Measurements from ENCODE around the gene NBL1.
"Not testable (repeated sequence)": the region's sequence is repeated elsewhere in the genome, so short reads cannot be mapped to it uniquely, and the experiment has no call there.

Gene NBL1

DNA sequence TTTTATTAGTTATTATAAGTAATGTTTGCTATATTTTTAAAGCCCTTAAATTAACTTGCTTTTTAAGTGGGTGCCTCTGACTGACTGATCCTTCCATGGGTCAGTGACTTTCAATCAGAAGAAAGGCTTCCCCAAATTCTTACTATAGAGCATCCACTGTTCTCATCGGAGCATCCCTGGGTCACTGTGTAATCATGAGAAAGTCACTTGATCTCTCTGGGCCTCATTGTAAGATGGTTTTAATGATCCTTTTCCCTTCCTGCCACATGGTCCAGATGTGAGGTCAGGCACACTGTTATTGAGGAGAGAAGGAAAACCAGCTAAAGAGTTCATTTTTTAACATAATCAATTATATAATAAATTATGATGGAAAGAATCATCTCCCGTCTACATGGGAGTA, 11.0 kb upstream of the NBL1 start:
- H3K36me3 Mint-ChIP-seq (ENCODE audit: low read depth) = peaks cover 3% of the 10 kb centered on the region
- H3K9me3 Mint-ChIP-seq = no peaks in the 10 kb centered on the region
- no peaks in the 10 kb centered on the region for H3K27me3 Mint-ChIP-seq (ENCODE audit: low read depth)
- no peak overlapping the region for H3K4me3 Mint-ChIP-seq
- H3K4me1 Mint-ChIP-seq (ENCODE audit: low read depth) = no peaks in the 10 kb centered on the region
- no peak overlapping the region for H3K27ac Mint-ChIP-seq

DNA sequence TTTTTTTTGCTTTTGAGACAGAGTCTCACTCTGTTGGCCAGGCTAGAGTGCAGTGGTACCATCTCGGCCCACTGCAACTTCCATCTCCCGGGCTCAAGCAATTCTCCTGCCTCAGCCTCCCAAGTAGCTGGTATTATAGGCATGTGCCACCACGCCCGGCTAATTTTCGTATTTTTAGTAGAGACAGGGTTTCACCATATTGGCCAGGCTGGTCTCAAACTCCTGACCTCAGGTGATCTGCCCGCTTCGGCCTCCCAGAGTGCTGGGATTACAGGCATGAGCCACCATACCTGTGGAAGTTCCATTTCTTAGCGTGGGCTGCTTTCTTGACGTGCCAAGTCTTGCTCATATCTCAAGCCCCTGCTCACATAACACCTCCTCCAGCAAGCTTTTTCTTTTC, 9.0 kb upstream of the NBL1 start:
- H3K4me1 Mint-ChIP-seq (ENCODE audit: low read depth); H3K27ac Mint-ChIP-seq; H3K4me3 Mint-ChIP-seq; H3K36me3 Mint-ChIP-seq (ENCODE audit: low read depth); H3K27me3 Mint-ChIP-seq (ENCODE audit: low read depth); H3K9me3 Mint-ChIP-seq: not testable (repeated sequence)

- Mint-ChIP-seq H3K27me3 (ENCODE audit: low read depth) (no peaks in the 10 kb centered on the region), H3K4me3 (no peak overlapping the region), H3K27ac (no peak overlapping the region), H3K36me3 (ENCODE audit: low read depth) (no peaks in the 10 kb centered on the region), H3K4me1 (ENCODE audit: low read depth) (no peaks in the 10 kb centered on the region), H3K9me3 (no peaks in the 10 kb centered on the region)
These were observed 8.5 kb upstream of the NBL1 start for GRCh38 chr1:19635646-19636045.

DNA sequence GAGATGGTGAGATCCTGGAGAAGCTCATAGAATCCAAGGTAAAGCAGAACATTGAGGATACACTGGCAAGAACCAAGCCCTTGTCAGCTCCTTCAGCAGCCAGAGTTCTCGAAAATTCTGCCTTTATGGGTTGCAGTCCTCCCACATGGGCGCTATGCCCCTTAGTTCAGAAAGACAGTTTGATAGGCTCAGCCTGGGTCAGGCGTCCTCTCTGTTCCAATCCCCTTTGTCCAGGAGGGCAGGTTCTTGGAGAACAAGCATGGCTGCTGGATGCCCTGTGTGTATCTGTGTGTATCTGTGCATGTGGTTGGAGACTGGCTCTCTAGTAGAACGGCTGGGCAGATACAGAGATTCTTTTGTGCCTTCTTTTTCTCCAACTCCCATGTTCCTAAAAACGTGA, 8.0 kb upstream of the NBL1 start:
- Mint-ChIP-seq H3K4me3 (no peak overlapping the region), H3K27ac (no peak overlapping the region), H3K27me3 (ENCODE audit: low read depth) (no peaks in the 10 kb centered on the region), H3K9me3 (no peaks in the 10 kb centered on the region), H3K36me3 (ENCODE audit: low read depth) (no peaks in the 10 kb centered on the region), H3K4me1 (ENCODE audit: low read depth) (no peaks in the 10 kb centered on the region)

- H3K36me3 Mint-ChIP-seq (ENCODE audit: low read depth); H3K27me3 Mint-ChIP-seq (ENCODE audit: low read depth); H3K4me3 Mint-ChIP-seq; H3K4me1 Mint-ChIP-seq (ENCODE audit: low read depth); H3K9me3 Mint-ChIP-seq; H3K27ac Mint-ChIP-seq: not testable (repeated sequence)
These were observed 7.4 kb upstream of the NBL1 start for GRCh38 chr1:19636749-19637148.

- Mint-ChIP-seq H3K27ac (no peak overlapping the region), H3K4me3 (no peak overlapping the region), H3K36me3 (ENCODE audit: low read depth) (no peaks in the 10 kb centered on the region), H3K27me3 (ENCODE audit: low read depth) (peaks cover 14% of the 10 kb centered on the region), H3K9me3 (no peaks in the 10 kb centered on the region), H3K4me1 (ENCODE audit: low read depth) (no peaks in the 10 kb centered on the region)
These were observed 6.5 kb upstream of the NBL1 start for GRCh38 chr1:19637606-19638005.

GRCh38 chr1:19639228-19639627, 4.9 kb upstream of the NBL1 start:
- not testable (repeated sequence) for H3K27ac Mint-ChIP-seq; H3K9me3 Mint-ChIP-seq; H3K36me3 Mint-ChIP-seq (ENCODE audit: low read depth); H3K4me3 Mint-ChIP-seq; H3K4me1 Mint-ChIP-seq (ENCODE audit: low read depth)
- H3K27me3 Mint-ChIP-seq (ENCODE audit: low read depth) = peaks cover 24% of the 10 kb centered on the region

- Mint-ChIP-seq H3K9me3 (no peaks in the 10 kb centered on the region), H3K27ac (no peak overlapping the region), H3K36me3 (ENCODE audit: low read depth) (no peaks in the 10 kb centered on the region), H3K4me3 (no peak overlapping the region), H3K4me1 (ENCODE audit: low read depth) (peaks cover 8% of the 10 kb centered on the region), H3K27me3 (ENCODE audit: low read depth) (peaks cover 24% of the 10 kb centered on the region)
These were observed 4.1 kb upstream of the NBL1 start for GRCh38 chr1:19639999-19640362.

GRCh38 chr1:19640363-19641316, 3.5 kb upstream of the NBL1 start:
- H3K9me3 Mint-ChIP-seq = no peaks in the 10 kb centered on the region
- peaks cover 8% of the 10 kb centered on the region for H3K4me1 Mint-ChIP-seq (ENCODE audit: low read depth)
- no peak overlapping the region for H3K27ac Mint-ChIP-seq
- H3K4me3 Mint-ChIP-seq = no peak overlapping the region
- H3K36me3 Mint-ChIP-seq (ENCODE audit: low read depth) = no peaks in the 10 kb centered on the region
- H3K27me3 Mint-ChIP-seq (ENCODE audit: low read depth) = peaks cover 24% of the 10 kb centered on the region

DNA sequence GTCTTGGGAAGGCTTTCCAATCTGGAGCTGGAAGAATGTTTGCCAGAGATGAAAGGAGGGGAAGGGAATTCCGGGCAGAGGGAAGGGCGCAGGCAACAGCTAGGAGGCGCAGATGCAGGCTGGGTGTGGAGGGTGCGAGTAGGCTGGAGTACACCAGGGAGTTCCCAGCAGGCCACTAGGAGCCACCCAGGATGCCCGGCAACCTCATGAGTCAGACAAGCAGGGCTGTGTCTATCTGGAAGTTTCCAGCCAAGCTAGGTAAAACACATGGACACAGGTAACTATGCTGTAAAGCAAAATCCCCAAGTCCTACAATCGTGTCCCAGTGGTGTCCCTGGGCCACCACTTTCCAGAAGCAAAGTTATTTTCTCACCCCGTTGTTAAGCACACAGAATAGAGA, 990 bp upstream of the NBL1 start:
- Mint-ChIP-seq H3K4me1 (ENCODE audit: low read depth) (peaks cover 31% of the 10 kb centered on the region), H3K4me3 (peak overlapping the region; percentile 80), H3K9me3 (no peaks in the 10 kb centered on the region), H3K36me3 (ENCODE audit: low read depth) (no peaks in the 10 kb centered on the region), H3K27ac (peak overlapping the region; percentile 57), H3K27me3 (ENCODE audit: low read depth) (peaks cover 24% of the 10 kb centered on the region)

DNA sequence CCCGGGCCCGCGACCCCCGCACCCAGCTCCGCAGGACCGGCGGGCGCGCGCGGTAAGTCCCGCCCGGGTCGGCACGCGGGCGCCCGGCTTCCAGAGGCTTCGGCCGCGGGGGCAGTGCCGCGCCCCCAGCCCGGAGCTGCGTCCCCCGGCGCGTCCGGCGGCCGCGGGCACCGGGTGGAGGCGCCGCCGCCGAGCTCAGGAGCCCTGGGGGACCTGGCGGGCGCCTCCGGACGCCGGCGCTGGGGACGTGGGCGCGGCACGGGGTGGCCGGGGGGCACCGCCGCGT, 227 bp downstream of the NBL1 start:
- Mint-ChIP-seq H3K9me3 (no peaks in the 10 kb centered on the region), H3K4me1 (ENCODE audit: low read depth) (peaks cover 31% of the 10 kb centered on the region), H3K36me3 (ENCODE audit: low read depth) (no peaks in the 10 kb centered on the region)

GRCh38 chr1:19644681-19645410, 735 bp downstream of the NBL1 start:
- H3K27ac Mint-ChIP-seq = peak overlapping the region; percentile 78
- H3K27me3 Mint-ChIP-seq (ENCODE audit: low read depth) = peaks cover 24% of the 10 kb centered on the region
- peak overlapping the region; percentile 91 for H3K4me3 Mint-ChIP-seq
- H3K4me1 Mint-ChIP-seq (ENCODE audit: low read depth) = peaks cover 31% of the 10 kb centered on the region
- no peaks in the 10 kb centered on the region for H3K9me3 Mint-ChIP-seq
- no peaks in the 10 kb centered on the region for H3K36me3 Mint-ChIP-seq (ENCODE audit: low read depth)

More for the DNA sequence above, 227 bp downstream of the NBL1 start:
- Mint-ChIP-seq H3K27me3 (ENCODE audit: low read depth) (peaks cover 24% of the 10 kb centered on the region), H3K4me3 (no peak overlapping the region), H3K27ac (no peak overlapping the region)

GRCh38 chr1:19645411-19646251, 1.5 kb downstream of the NBL1 start:
- no peaks in the 10 kb centered on the region for H3K9me3 Mint-ChIP-seq
- H3K4me1 Mint-ChIP-seq (ENCODE audit: low read depth) = peaks cover 31% of the 10 kb centered on the region
- H3K27ac Mint-ChIP-seq = no peak overlapping the region
- peak overlapping the region; percentile 67 for H3K4me3 Mint-ChIP-seq
- H3K36me3 Mint-ChIP-seq (ENCODE audit: low read depth) = no peaks in the 10 kb centered on the region
- peaks cover 24% of the 10 kb centered on the region for H3K27me3 Mint-ChIP-seq (ENCODE audit: low read depth)

DNA sequence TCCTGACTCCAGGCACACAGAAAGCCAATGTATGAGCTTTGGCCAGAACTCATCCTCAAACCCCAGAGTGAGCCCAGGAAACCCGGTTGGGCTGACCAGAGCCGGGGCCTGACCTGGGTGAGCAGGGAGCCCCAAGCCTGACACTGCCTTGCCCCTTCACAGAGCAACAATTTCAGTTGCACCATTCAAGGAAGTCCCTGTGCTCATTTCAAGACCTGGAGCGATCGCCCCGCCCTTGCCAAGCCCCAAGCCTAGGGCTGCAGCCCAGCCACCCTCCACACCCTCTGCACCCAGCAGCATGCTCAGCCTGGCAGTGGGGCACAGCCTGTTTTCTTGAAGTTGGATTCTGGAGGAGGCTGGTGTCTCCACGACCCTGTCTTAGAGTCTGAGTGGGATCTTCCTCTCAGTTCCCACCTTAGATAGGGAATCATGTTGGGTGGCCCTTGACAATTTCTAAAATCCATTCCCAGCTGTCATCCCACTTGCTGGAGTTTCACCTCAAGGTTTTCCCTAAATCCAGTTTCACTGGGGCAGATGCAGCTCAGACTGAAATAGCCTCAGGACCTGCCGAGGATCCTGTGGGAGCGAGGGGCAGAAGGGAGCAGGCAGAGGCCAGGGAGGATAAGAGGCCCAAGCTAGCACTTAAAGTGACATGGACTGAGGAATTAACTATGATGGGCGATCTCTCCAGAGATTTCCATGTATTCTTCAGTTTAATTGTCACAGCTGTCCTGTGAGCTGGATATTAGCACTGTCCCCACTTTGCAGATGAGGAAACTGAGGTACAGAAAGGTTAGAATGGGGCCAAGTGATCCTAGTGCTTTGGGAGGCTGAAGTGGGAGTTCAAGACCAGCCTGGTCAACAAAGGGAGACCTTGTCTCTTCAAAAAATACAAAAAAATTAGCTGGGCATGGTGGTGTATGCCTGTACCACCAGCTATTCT, 2.5 kb downstream of the NBL1 start:
- peak overlapping the region; percentile 67 for H3K4me3 Mint-ChIP-seq
- peaks cover 33% of the 10 kb centered on the region for H3K4me1 Mint-ChIP-seq (ENCODE audit: low read depth)
- H3K27ac Mint-ChIP-seq = peak overlapping the region; percentile 2
- H3K36me3 Mint-ChIP-seq (ENCODE audit: low read depth) = no peaks in the 10 kb centered on the region
- peaks cover 19% of the 10 kb centered on the region for H3K27me3 Mint-ChIP-seq (ENCODE audit: low read depth)
- no peaks in the 10 kb centered on the region for H3K9me3 Mint-ChIP-seq

Measured in T-helper 1 cell treated with Interleukin-12 subunit alpha and Interleukin-12 subunit beta and Interleukin-4 antibody, amounts not matched to agents 30 μg/mL and 1 μg/mL, for 36 hours (primary cell).